Endothelial cell of umbilical vein (primary cell): Measurements from ENCODE around the gene CPZ. TPM values are rescaled to one million over a fixed set of nuclear protein-coding genes. Genes with fewer than 3 reads are reported as not detected.

Source experiments
- BruUV-seq: library from RNA; stranded (reverse); fragments of 400-500 nt; replicated peaks from 2 replicates; lab custom pipeline; 2021; lab: Mats Ljungman, UMichigan
- CTCF ChIA-PET: fragments of 300-600, 350-600 bp; sonication (Branson Sonifier 250); formaldehyde crosslinking; loops from one replicate; lab custom pipeline; 2021; ENCODE audit warnings: antibody characterized with exemption, inconsistent platforms; lab: Charles Lee
- POLR2A ChIA-PET: fragments of 300-600, 350-600 bp; sonication (Branson Sonifier 250); formaldehyde crosslinking; loops from one replicate; lab custom pipeline; 2021; ENCODE audit warnings: antibody characterized with exemption, inconsistent platforms; lab: Charles Lee
- DNase-seq: peaks from one replicate; pipeline ENCODE4 v3.0.0-alpha.2; 2011; ENCODE audit warnings: low read depth, low spot score
- FAIRE-seq: peaks from 2 replicates; lab custom pipeline; 2011; peaks lifted over from hg19 to GRCh38; lab: Jason Lieb, UNC
- H2AFZ ChIP-seq: 2 replicates; pipeline ENCODE4 v1.6.0; 2012; ENCODE audit warnings: low read depth, low read length, control low read depth, inconsistent platforms
- H3K27ac ChIP-seq: 2 replicates; pipeline ENCODE4 v1.5.1; 2011; ENCODE audit warnings: low read depth, mild to moderate bottlenecking, control low read depth, low read length, moderate library complexity; ENCODE audit not compliant: insufficient read depth
- H3K27me3 ChIP-seq, 2 experiments: 2 replicates each; pipeline versions ENCODE4 v1.6.0 to v1.6.1; 2011; ENCODE audit warnings: low read length in 2 of 2, mixed read lengths in 1 of 2; ENCODE audit not compliant: control insufficient read depth in 2 of 2, insufficient read depth in 2 of 2
- H3K36me3 ChIP-seq, 2 experiments: 2 replicates in 1 of 2; 3 replicates in 1 of 2; pipeline ENCODE4 v1.5.1; 2011; ENCODE audit warnings: low read length in 2 of 2, mild to moderate bottlenecking in 1 of 2, moderate library complexity in 1 of 2; ENCODE audit not compliant: control insufficient read depth in 2 of 2, insufficient read depth in 2 of 2; ENCODE audit errors: extremely low read depth in 1 of 2
- H3K4me1 ChIP-seq: 3 replicates; pipeline ENCODE4 v1.5.1; 2011; ENCODE audit warnings: mild to moderate bottlenecking, low read length; ENCODE audit not compliant: control insufficient read depth, insufficient read depth; ENCODE audit errors: extremely low read depth
- H3K4me2 ChIP-seq: 2 replicates; pipeline ENCODE4 v1.6.1; 2011; ENCODE audit warnings: low read length, control low read depth, mixed read lengths; ENCODE audit not compliant: insufficient read depth
- H3K4me3 ChIP-seq, 3 experiments: fragments of 200-600 bp in 1 of 3; sonication (generic), shearing (Covaris generic) in 1 of 3; replicated peaks in 1 of 3; 2 replicates each; pipeline ENCODE4 v1.5.1; 2011 to 2016; ENCODE audit warnings: control low read depth in 3 of 3, low read length in 3 of 3, mild to moderate bottlenecking in 2 of 3, inconsistent platforms in 1 of 3, low read depth in 1 of 3, moderate library complexity in 1 of 3; ENCODE audit not compliant: insufficient read depth in 1 of 3
- H3K79me2 ChIP-seq: 2 replicates; pipeline ENCODE4 v1.6.0; 2012; ENCODE audit warnings: low read length, inconsistent platforms; ENCODE audit not compliant: control insufficient read depth, insufficient read depth
- H3K9ac ChIP-seq: replicated peaks from 2 replicates; pipeline ENCODE3; 2011; ENCODE audit warnings: low read length, control low read depth; ENCODE audit not compliant: insufficient read depth; ENCODE audit errors: extremely low read depth
- H3K9me1 ChIP-seq: replicated peaks from 3 replicates; pipeline ENCODE4 v1.6.0; 2011; ENCODE audit warnings: mild to moderate bottlenecking, low read length; ENCODE audit not compliant: control insufficient read depth, insufficient read depth; ENCODE audit errors: extremely low read depth
- H3K9me3 ChIP-seq: replicated peaks from 2 replicates; pipeline ENCODE4 v1.5.1; 2012; ENCODE audit warnings: low read length, inconsistent platforms; ENCODE audit not compliant: control insufficient read depth, insufficient read depth
- H4K20me1 ChIP-seq: replicated peaks from 2 replicates; pipeline ENCODE3; 2011; ENCODE audit warnings: mild to moderate bottlenecking, low read length; ENCODE audit not compliant: control insufficient read depth, insufficient read depth; ENCODE audit errors: extremely low read depth
- EZH2 ChIP-seq: IDR thresholded peaks from 2 replicates; pipeline ENCODE4 v1.6.1; 2012; ENCODE audit warnings: borderline replicate concordance, low read depth, mild to moderate bottlenecking, moderate library complexity, low read length, inconsistent platforms; ENCODE audit not compliant: severe bottlenecking
- FOS ChIP-seq: IDR thresholded peaks from 2 replicates; pipeline ENCODE4 v1.6.1; 2011; ENCODE audit warnings: mild to moderate bottlenecking, low read length, moderate library complexity, borderline replicate concordance; ENCODE audit not compliant: insufficient read depth
- GATA2 ChIP-seq: IDR thresholded peaks from 2 replicates; pipeline ENCODE4 v1.7.0; 2011; ENCODE audit warnings: low read depth, mild to moderate bottlenecking, moderate library complexity, mixed read lengths, low read length; ENCODE audit not compliant: insufficient read length, insufficient read depth
- JUN ChIP-seq: IDR thresholded peaks from 2 replicates; pipeline ENCODE4 v1.6.1; 2011; ENCODE audit warnings: borderline replicate concordance, low read depth; ENCODE audit not compliant: insufficient read length, insufficient read depth
- MAX ChIP-seq: IDR thresholded peaks from 2 replicates; pipeline ENCODE4 v1.6.1; 2011; ENCODE audit not compliant: insufficient read depth, insufficient read length
- MYC ChIP-seq: IDR thresholded peaks from one replicate; pipeline ENCODE4 v1.6.1; 2011; ENCODE audit warnings: mild to moderate bottlenecking, low read depth, low read length
- POLR2A ChIP-seq: IDR thresholded peaks from 2 replicates; pipeline ENCODE4 v1.6.1; 2012; ENCODE audit warnings: low read depth, mild to moderate bottlenecking, control low read depth, low read length
- POLR2AphosphoS5 ChIP-seq: IDR thresholded peaks from 2 replicates; pipeline ENCODE4 v1.6.1; 2012; ENCODE audit warnings: low read depth, mild to moderate bottlenecking, control low read depth, low read length, moderate library complexity; ENCODE audit not compliant: insufficient read depth
- dilution Hi-C: fragments of 300-500 bp; cut with MboI; formaldehyde crosslinking; loops from one replicate; pipeline ENCODE4 v1.15.0; 2019; ENCODE audit warnings: low sequenced_read_pairs; ENCODE audit not compliant: extremely low pct_ligation_motif_present
- intact Hi-C: fragments of 100-400 bp; cut with micrococcal nuclease; formaldehyde crosslinking; loops from one replicate; pipeline ENCODE4 v1.10.0; 2022
- polyA plus RNA-seq, 4 experiments: library from polyadenylated mRNA; depleted of rRNA in 3 of 4; stranded (reverse) in 3 of 4; unstranded in 1 of 4; fragments of >200 nt; gene quantifications; 2 replicates each; pipeline versions ENCODE4 v1.2.1 to v1.2.3, GENCODE V29; 2011 to 2012; ENCODE audit warnings: missing spikeins in 1 of 4
- total RNA-seq: library from RNA; stranded (reverse); gene quantifications from 2 replicates; pipeline ENCODE4 v1.2.3, GENCODE V29; 2021
- TF ChIP-seq, protein P1 (sequence below), 2 donors: IDR thresholded peaks; 1 replicate in 1 of 2; 2 replicates in 1 of 2; pipeline ENCODE4 v1.5.1; 2011; ENCODE audit warnings: low read length in 2 of 2, mild to moderate bottlenecking in 2 of 2, moderate library complexity in 2 of 2, control low read depth in 1 of 2, inconsistent platforms in 1 of 2, low read depth in 1 of 2; ENCODE audit not compliant: insufficient read depth in 1 of 2; ENCODE audit errors: extremely low read depth in 1 of 2

The CPZ gene
- total and polyA plus RNA-seq, 2 donors (not counting 3 experiments of a cell fraction or from before 2014, with no cell fraction given) = not detected

DNA sequence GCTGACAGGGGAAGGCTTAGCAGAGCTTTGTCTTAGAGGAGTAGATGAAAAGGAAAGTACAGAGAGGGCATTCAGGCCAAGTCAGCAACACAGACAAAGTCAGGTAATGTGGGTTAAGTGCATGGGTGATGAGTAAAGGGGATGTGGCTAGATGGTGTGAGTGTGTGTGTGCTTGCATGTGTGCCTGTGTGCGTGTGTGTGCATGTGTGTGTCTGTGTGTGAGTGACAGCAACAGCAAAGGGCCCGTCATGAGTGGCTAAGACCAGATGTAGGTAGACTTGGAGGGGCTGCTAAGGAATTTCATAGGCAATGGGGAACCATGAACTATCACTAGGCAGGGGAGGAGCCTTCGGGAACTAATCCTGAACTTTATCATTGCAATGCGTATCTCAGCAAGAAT is 14.6 kb upstream of the CPZ start:
- no peak overlapping the region for H2AFZ ChIP-seq
- H3K36me3 ChIP-seq = no peaks in the 10 kb centered on the region
- H3K4me1 ChIP-seq = no peaks in the 10 kb centered on the region
- H3K27ac ChIP-seq = no peak overlapping the region
- FAIRE-seq (no peak), DNase-seq (no peak)
- ChIA-PET POLR2A (no interaction called here), CTCF (interaction anchor here (1.5 kb wide), 1 partner anchor 14 kb away, joined by 4 read pairs; no protein-coding TSS in a partner anchor)
- H3K9me3 ChIP-seq = no peaks in the 10 kb centered on the region
- no peaks in the 10 kb centered on the region for H4K20me1 ChIP-seq
- no peak for TF ChIP-seq FOS
- TF ChIP-seq, protein P1, sequence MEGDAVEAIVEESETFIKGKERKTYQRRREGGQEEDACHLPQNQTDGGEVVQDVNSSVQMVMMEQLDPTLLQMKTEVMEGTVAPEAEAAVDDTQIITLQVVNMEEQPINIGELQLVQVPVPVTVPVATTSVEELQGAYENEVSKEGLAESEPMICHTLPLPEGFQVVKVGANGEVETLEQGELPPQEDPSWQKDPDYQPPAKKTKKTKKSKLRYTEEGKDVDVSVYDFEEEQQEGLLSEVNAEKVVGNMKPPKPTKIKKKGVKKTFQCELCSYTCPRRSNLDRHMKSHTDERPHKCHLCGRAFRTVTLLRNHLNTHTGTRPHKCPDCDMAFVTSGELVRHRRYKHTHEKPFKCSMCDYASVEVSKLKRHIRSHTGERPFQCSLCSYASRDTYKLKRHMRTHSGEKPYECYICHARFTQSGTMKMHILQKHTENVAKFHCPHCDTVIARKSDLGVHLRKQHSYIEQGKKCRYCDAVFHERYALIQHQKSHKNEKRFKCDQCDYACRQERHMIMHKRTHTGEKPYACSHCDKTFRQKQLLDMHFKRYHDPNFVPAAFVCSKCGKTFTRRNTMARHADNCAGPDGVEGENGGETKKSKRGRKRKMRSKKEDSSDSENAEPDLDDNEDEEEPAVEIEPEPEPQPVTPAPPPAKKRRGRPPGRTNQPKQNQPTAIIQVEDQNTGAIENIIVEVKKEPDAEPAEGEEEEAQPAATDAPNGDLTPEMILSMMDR (IDR thresholded peaks at IDR 0.05; ENCODE audit: extremely low read depth in 1 of 2, insufficient read depth in 1 of 2, low read depth in 1 of 2, low read length in 2 of 2) = no peak
- TF ChIP-seq GATA2 = no peak
- no peak for TF ChIP-seq EZH2
- TF ChIP-seq MAX = no peak
- no peak for TF ChIP-seq POLR2AphosphoS5
- TF ChIP-seq POLR2A = no peak
- TF ChIP-seq JUN = no peak
- no peak for TF ChIP-seq MYC
- H3K4me2 ChIP-seq = no peak overlapping the region
- dilution Hi-C loops = no loop called here
- no peaks in the 10 kb centered on the region for H3K79me2 ChIP-seq
- no peaks in the 10 kb centered on the region for H3K27me3 ChIP-seq
- no peak overlapping the region for H3K9ac ChIP-seq
- BruUV-seq = no TSS peak
- intact Hi-C loops = no loop called here
- H3K4me3 ChIP-seq = no peak overlapping the region
- no peaks in the 10 kb centered on the region for H3K9me1 ChIP-seq
